GM18909 (cell line): ENCODE measurements around the gene PFKFB2.

Experiments
- ATAC-seq: cut with Tn5 transposase; IDR thresholded peaks from one replicate; pipeline ENCODE4 v1.9.1; 2021; ENCODE audit warnings: mild to moderate bottlenecking; ENCODE audit not compliant: unreplicated experiment, poor library complexity

Gene PFKFB2

DNA sequence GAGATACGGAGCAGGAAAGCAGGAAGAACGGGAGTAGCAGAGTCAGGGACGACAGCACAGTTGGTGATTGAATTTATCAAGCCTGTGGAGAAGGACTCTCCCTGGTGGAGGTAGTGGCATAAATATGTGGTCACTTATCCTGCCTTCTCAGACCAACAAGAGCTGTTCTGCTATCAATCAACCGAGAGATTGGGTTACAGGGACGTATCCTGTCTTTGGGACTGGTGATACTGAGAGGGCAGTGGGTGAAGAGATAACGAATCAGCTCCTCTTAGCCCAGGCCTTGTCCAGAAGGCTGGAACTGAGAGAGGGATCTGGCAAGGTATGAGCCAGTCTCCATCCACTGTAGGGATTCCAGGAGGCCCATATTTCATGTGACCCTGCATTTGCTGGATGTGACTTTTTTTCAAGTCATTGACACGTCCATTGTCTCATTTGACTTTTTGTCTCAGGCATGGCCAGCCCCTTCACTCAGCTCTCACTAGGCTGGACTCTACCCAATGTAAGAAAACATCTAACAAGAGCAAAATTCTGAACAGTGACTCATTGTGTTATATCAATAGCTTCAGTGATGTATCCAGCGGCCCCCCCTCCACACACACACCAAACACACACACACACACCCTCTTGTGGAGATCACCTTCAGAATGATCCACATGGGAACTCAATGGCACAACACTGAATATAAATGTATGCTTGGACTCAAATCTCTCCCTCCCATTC, 31.8 kb upstream of the PFKFB2 start:
- no peak for ATAC-seq

DNA sequence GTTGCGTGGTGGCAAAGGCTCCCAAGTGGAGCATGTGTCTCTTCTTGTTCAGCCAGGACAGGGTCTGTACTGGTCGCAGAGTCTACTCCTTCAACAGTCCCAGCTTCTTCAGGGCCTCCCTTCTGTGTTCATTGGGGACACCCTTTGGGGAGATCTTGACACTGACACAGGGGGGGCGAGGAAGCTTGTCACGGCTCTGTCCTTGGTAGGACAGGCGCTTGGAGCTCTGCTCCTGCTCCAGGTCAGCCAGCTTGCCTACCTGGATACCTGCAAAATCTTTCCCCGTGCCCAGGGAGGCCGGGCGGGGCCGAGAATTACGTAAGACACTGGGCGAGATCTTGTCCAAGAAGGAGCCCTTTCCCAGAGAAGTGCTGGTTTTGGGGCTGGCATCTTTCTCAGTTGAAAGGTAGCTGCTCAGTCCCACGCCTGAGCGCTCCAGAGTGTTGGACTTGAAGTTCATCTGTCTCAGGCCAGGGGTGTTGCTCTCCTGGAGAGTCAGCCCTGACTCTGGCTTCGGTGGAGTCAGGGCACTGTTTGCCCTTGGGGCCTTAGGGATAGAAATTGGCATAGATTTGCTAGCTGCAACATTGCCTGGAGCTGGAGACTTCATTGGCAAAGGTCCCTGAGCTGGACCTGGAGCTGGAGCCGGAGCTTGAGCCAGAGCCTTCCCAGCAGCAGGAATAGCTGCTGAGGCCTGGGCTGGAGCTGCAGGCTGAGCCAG, 31.0 kb upstream of the PFKFB2 start:
- ATAC-seq, result no peak

GRCh38 chr1:207022996-207023679, 29.9 kb upstream of the PFKFB2 start:
- no peak for ATAC-seq

- no peak for ATAC-seq
Measured at GRCh38 chr1:207024202-207025145, 28.6 kb upstream of the PFKFB2 start.

DNA sequence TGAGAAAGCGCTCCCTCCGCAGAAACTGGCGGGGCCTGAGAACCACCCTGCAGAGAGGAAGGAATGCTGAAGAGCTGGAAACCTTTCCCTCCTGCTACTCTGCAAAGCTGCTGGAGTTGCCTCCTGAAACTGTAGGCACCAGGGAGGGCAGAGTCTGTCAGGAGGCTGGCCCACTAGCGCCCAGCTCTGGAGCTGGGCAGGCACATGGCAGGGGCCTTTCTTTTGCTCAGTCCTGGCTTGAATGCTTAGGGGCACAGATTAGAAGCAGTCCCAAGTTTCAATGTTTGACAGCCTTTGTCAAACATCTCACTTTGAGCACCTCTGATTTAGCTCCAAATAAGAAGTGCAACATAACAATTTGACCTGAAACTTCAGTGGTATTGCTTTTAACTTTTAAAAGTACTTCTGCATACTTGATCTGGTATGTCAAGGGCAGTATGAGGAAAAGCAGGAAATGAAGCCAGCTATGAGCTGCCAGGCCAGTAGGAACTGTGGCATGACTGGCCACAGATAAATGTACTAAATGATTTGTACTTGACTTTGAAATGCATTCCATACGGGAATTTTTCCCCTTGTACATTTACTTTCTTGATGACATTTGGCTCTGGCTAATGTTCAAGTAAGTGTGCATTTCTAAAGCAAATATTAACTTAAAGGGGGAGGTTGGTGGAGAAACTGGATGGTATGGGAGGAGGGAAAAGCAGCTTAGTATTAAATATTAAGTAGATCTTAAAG, 27.8 kb upstream of the PFKFB2 start:
- ATAC-seq, result no peak

GRCh38 chr1:207026104-207026534, 27.0 kb upstream of the PFKFB2 start:
- no peak for ATAC-seq

- ATAC-seq, result no peak
Measured at GRCh38 chr1:207027206-207027777, 25.8 kb upstream of the PFKFB2 start.

- ATAC-seq, result no peak
Measured at GRCh38 chr1:207027921-207028320, 25.2 kb upstream of the PFKFB2 start.

DNA sequence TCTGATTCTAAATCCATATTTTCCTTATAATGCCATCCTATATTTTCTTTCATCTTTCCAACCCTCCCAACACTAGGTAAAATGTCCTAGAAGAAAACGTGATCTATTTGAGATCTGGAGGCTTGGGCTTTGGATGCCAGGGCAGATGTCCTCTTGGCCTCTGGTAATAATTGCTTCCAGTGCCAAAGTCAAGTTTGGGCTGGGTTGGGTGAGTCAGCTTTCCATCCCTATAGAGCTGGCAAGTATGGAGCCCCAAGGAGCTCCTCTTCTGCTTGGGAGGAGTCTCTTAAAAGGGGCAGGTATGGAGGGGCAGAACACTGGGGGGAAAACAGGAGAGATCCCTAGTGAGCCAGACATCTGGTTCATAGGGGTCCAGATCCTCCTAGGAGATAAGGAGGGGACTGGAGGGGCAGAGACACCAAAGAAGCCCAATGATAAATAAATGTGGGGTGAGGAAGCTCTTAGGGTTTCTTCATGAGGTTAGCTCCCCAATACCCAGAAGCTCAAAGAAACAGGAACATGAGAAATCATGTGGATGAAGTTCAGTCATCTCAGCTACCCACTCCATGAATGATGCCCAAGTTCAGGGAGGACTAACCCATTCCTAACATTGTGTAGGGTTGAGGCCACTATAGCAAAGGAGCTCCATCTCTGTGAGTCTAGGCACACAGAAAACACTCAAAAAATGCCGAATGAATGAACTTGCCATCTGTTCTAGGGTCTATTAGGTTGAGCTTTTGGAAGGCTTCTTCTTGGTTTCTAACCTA, 24.0 kb upstream of the PFKFB2 start:
- ATAC-seq, result no peak

- no peak for ATAC-seq
Measured at GRCh38 chr1:207029701-207030521, 23.2 kb upstream of the PFKFB2 start.

GRCh38 chr1:207030522-207031009, 22.5 kb upstream of the PFKFB2 start:
- ATAC-seq, result no peak

GRCh38 chr1:207031016-207031415, 22.1 kb upstream of the PFKFB2 start:
- no peak for ATAC-seq

DNA sequence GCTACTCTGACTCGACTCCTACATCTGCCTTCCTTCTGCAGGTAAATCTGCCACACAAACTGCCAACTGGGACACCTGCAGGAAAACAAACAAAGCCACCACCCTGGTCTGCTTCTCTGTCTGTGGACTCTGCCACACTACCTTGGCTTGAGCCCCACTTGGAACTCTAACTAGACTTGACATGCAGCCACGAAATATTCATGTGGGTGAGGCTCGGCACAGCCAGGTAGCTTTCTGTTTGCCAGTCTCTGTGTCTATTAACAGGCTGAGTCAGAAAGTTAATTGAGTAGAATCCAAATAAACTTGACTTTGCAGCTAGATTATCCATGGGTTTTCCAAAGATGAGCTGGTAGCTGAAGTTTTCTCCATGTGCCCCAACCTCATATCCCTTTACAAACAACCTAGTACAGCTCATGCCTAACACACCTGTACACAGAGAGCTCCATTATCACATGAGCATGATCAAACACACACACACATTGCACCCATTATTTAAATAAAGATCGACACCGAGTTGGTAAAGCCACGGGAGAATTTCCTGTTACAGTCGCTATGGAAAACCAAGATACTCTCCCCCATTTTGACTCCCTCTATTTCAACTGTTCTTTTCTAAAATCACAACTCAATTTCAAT, 21.3 kb upstream of the PFKFB2 start:
- ATAC-seq, result no peak

- ATAC-seq, result no peak
Measured at GRCh38 chr1:207032528-207033017, 20.5 kb upstream of the PFKFB2 start, which contains the start of gene C1orf116. Gene C1orf116 (minus strand): TSS chr1:207032756. CDS start chr1:207027598, 5,158 bp downstream.

- ATAC-seq, result no peak
Measured at GRCh38 chr1:207033302-207033701, 19.8 kb upstream of the PFKFB2 start.

DNA sequence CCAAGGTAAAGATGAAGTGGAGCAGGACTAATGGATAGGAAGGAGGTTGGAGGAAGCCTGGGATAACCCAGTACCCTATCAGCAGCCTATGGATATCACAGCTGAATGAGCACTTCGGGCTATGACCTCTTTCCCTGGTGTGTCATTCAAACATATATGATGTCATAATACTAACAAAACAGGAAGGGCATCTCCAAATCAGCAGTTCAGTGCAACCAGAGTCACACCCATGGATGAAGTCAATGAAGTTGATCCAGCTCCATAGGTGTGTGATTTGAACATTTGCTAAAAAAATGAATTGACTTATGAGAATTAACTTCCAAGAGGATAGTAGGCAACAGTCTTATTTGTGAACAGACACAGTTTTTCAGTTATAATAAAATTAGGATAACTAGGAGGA, 18.9 kb upstream of the PFKFB2 start:
- no peak for ATAC-seq

DNA sequence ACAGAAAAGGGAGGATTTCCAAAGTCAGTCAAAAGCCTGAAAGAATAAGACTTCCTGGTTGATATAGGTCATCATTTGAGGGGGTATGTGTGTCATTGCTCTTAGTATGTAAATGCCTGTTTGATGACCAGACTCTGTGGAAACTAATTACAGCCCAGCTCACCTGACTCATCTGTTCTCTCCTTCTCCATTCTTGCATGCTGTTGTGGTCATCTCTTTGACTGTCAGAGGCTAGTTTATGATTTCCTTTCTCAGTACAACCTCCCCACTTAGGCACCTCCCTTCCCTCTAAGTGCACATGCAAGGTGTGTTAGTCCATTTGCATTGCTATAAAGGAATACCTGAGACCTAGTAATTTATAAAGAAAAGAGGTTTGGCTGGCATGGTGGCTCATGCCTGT, 18.1 kb upstream of the PFKFB2 start:
- ATAC-seq, result no peak
